DOHH2 (cell line): Measurements from ENCODE around the gene LUC7L2.

ENCODE experiments used
- EZH2phosphoT487 ChIP-seq: fragments of 200-600 bp; sonication (generic); IDR thresholded peaks from 2 replicates; pipeline ENCODE4 v1.6.1; 2017; ENCODE audit warnings: borderline replicate concordance, mild to moderate bottlenecking, antibody characterized with exemption, low read length, moderate library complexity, mixed read lengths
- TF ChIP-seq, protein P1 (sequence below): fragments of 200-600 bp; sonication (generic); IDR thresholded peaks from one replicate; pipeline ENCODE4 v1.5.1; 2014; ENCODE audit warnings: antibody characterized with exemption, mild to moderate bottlenecking, low read depth, low read length; ENCODE audit not compliant: poor library complexity, severe bottlenecking

DNA sequence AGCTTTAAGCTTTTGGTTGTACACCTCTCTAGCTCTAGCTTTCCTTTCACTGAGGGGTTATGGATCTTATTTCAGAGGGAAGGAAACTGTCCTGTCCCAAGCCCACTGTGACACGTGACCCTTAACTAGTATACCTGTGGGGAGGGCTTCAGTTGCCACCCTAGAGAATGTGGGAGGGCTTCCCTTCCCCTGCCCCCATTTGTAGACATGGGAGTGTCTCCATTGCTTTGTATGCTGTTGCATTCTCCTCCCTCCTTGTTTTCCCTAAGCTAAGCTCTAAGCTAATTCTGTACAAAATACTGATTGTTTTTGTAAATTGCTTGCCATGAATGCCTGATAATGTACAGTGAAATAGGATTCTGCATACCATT lies 11.2 kb downstream of the LUC7L2 start:
- TF ChIP-seq, protein P1, sequence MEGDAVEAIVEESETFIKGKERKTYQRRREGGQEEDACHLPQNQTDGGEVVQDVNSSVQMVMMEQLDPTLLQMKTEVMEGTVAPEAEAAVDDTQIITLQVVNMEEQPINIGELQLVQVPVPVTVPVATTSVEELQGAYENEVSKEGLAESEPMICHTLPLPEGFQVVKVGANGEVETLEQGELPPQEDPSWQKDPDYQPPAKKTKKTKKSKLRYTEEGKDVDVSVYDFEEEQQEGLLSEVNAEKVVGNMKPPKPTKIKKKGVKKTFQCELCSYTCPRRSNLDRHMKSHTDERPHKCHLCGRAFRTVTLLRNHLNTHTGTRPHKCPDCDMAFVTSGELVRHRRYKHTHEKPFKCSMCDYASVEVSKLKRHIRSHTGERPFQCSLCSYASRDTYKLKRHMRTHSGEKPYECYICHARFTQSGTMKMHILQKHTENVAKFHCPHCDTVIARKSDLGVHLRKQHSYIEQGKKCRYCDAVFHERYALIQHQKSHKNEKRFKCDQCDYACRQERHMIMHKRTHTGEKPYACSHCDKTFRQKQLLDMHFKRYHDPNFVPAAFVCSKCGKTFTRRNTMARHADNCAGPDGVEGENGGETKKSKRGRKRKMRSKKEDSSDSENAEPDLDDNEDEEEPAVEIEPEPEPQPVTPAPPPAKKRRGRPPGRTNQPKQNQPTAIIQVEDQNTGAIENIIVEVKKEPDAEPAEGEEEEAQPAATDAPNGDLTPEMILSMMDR = no peak
- TF ChIP-seq EZH2phosphoT487 = no peak
